Liver (tissue), 9 donors: ENCODE results near the gene BOLL. TPM values are rescaled to one million over a fixed set of nuclear protein-coding genes. Genes with fewer than 3 reads are reported as not detected.

ENCODE experiments used
- DNase-seq: peaks from one replicate; pipeline ENCODE4 v3.0.0-alpha.2; 2017; ENCODE audit warnings: low spot score
- H3K27ac ChIP-seq, 2 donors: one replicate each; pipeline ENCODE4 v1.7.0; 2013; ENCODE audit warnings: inconsistent platforms in 2 of 2, low read length in 2 of 2, control low read depth in 1 of 2, low read depth in 1 of 2, mild to moderate bottlenecking in 1 of 2
- H3K27me3 ChIP-seq, 4 donors: one replicate each; pipeline versions ENCODE4 v1.6.1 to v1.7.0; 2013; ENCODE audit warnings: low read length in 3 of 4, inconsistent platforms in 1 of 4, mild to moderate bottlenecking in 1 of 4, moderate library complexity in 1 of 4; ENCODE audit not compliant: control insufficient read depth in 4 of 4, insufficient read depth in 4 of 4
- H3K36me3 ChIP-seq, 4 donors: one replicate each; pipeline versions ENCODE4 v1.6.1 to v1.7.0; 2013; ENCODE audit warnings: low read length in 3 of 4, mild to moderate bottlenecking in 3 of 4, low read depth in 1 of 4, moderate library complexity in 1 of 4; ENCODE audit not compliant: control insufficient read depth in 4 of 4, insufficient read depth in 3 of 4
- H3K4me1 ChIP-seq, 4 donors: one replicate each; pipeline versions ENCODE4 v1.6.1 to v1.7.0; 2013; ENCODE audit warnings: low read length in 3 of 4, mild to moderate bottlenecking in 3 of 4, moderate library complexity in 1 of 4; ENCODE audit not compliant: control insufficient read depth in 4 of 4, insufficient read depth in 4 of 4
- H3K4me3 ChIP-seq, 3 donors: one replicate each; pipeline versions ENCODE4 v1.6.1 to v1.7.0; 2013; ENCODE audit warnings: low read length in 3 of 3, control low read depth in 1 of 3, low read depth in 1 of 3, mild to moderate bottlenecking in 1 of 3
- H3K9ac ChIP-seq, 2 donors: one replicate each; pipeline ENCODE4 v1.7.0; 2013; ENCODE audit warnings: low read length in 2 of 2, mild to moderate bottlenecking in 2 of 2, moderate library complexity in 2 of 2, control low read depth in 1 of 2, low read depth in 1 of 2
- H3K9me3 ChIP-seq, 4 donors: one replicate each; pipeline versions ENCODE4 v1.6.1 to v1.7.0; 2013; ENCODE audit warnings: low read length in 3 of 4; ENCODE audit not compliant: control insufficient read depth in 4 of 4
- EGR1 ChIP-seq, 2 donors: IDR thresholded peaks; 2 replicates each; pipeline ENCODE4 v1.6.1; 2016 to 2018; ENCODE audit warnings: antibody characterized with exemption in 2 of 2, low read depth in 2 of 2
- FOXA1 ChIP-seq: IDR thresholded peaks from 2 replicates; pipeline ENCODE4 v1.6.1; 2016; ENCODE audit warnings: antibody characterized with exemption
- FOXA2 ChIP-seq: IDR thresholded peaks from 2 replicates; pipeline ENCODE4 v1.6.1; 2016; ENCODE audit warnings: antibody characterized with exemption
- GABPA ChIP-seq, 2 donors: IDR thresholded peaks in 1 of 2; conservative IDR thresholded peaks in 1 of 2; 2 replicates each; pipeline ENCODE4 v1.6.1; 2016; ENCODE audit warnings: antibody characterized with exemption in 2 of 2, mild to moderate bottlenecking in 1 of 2, moderate library complexity in 1 of 2
- HNF4A ChIP-seq, 2 donors: conservative IDR thresholded peaks; 2 replicates each; pipeline ENCODE4 v1.6.1; 2016; ENCODE audit warnings: antibody characterized with exemption in 2 of 2, mild to moderate bottlenecking in 2 of 2
- HNF4G ChIP-seq: IDR thresholded peaks from 2 replicates; pipeline ENCODE4 v1.6.1; 2016; ENCODE audit warnings: antibody characterized with exemption
- JUND ChIP-seq, 2 donors: IDR thresholded peaks; 2 replicates each; pipeline ENCODE4 v1.6.1; 2016; ENCODE audit warnings: antibody characterized with exemption in 2 of 2
- NR2F2 ChIP-seq: IDR thresholded peaks from 2 replicates; pipeline ENCODE4 v1.6.1; 2016; ENCODE audit warnings: antibody characterized with exemption
- RAD21 ChIP-seq, 2 donors: IDR thresholded peaks; 2 replicates each; pipeline ENCODE4 v1.6.1; 2016; ENCODE audit warnings: antibody characterized with exemption in 2 of 2, mild to moderate bottlenecking in 2 of 2
- REST ChIP-seq: IDR thresholded peaks from 2 replicates; pipeline ENCODE4 v1.6.1; 2016; ENCODE audit warnings: antibody characterized with exemption, mild to moderate bottlenecking
- RXRA ChIP-seq, 2 donors: IDR thresholded peaks; 2 replicates each; pipeline ENCODE4 v1.6.1; 2017 to 2018; ENCODE audit warnings: antibody characterized with exemption in 2 of 2, mild to moderate bottlenecking in 1 of 2
- SP1 ChIP-seq: IDR thresholded peaks from 2 replicates; pipeline ENCODE4 v1.6.1; 2018; ENCODE audit warnings: antibody characterized with exemption, mild to moderate bottlenecking
- TAF1 ChIP-seq: conservative IDR thresholded peaks from 2 replicates; pipeline ENCODE4 v1.6.1; 2016; ENCODE audit warnings: antibody characterized with exemption, mild to moderate bottlenecking
- YY1 ChIP-seq: IDR thresholded peaks from 2 replicates; pipeline ENCODE4 v1.6.1; 2016; ENCODE audit warnings: antibody characterized with exemption, mild to moderate bottlenecking
- ZBTB33 ChIP-seq: IDR thresholded peaks from 2 replicates; pipeline ENCODE4 v1.6.1; 2016; ENCODE audit warnings: antibody characterized with exemption
- WGBS: extraction: QIAGEN DNeasy Blood & Tissue Kit; methylation state at CpG from one replicate; pipeline ENCODE4 v1.1.7; 2013; 5-methylcytosine and 5-hydroxymethylcytosine counted together
- polyA plus RNA-seq, 2 donors: library from polyadenylated mRNA; stranded (reverse) in 1 of 2; unstranded in 1 of 2; fragments of 200-250 nt in 1 of 2; fragments of >200 nt in 1 of 2; fragmentation: Nextera tagmentation in 1 of 2; extraction: Ambion mirVana in 1 of 2; gene quantifications; one replicate each; pipeline versions ENCODE4 v1.2.1 to v1.2.3, GENCODE V29; 2013 to 2015
- total RNA-seq, 2 donors: library from RNA; depleted of rRNA; stranded (reverse); fragments of >200 nt; gene quantifications; one replicate each; pipeline ENCODE4 v1.2.3, GENCODE V29; 2014
- TF ChIP-seq, protein P1 (sequence below): IDR thresholded peaks from 2 replicates; pipeline ENCODE4 v1.6.1; 2016; ENCODE audit warnings: antibody characterized with exemption
- TF ChIP-seq, protein P2 (sequence below): IDR thresholded peaks from 2 replicates; pipeline ENCODE4 v1.6.1; 2016; ENCODE audit warnings: antibody characterized with exemption
- TF ChIP-seq, protein P3 (sequence below): fragments of 150-350 bp; IDR thresholded peaks from 2 replicates; pipeline ENCODE4 v1.5.1; 2017; ENCODE audit warnings: improper control_type of control experiment, low read depth, low read length; ENCODE audit not compliant: missing input control
- donor health status: healthy.
- donor health status: healthy.
- donor health status: healthy.
- donor health status: healthy.
- donor health status: healthy.

Gene BOLL
- total and polyA plus RNA-seq, 4 donors, result not detected

- TF ChIP-seq RXRA (IDR thresholded peaks at IDR 0.05) (no peak), FOXA1 (no peak), REST (peak; percentile 8), EGR1 (IDR thresholded peaks at IDR 0.05; ENCODE audit: low read depth in 2 of 2) (no peak), RAD21 (IDR thresholded peaks at IDR 0.05) (no peak)
- no peak overlapping the region for H3K27ac ChIP-seq
- H3K9ac ChIP-seq, result no peak overlapping the region
- H3K36me3 ChIP-seq, result no peaks in the 10 kb centered on the region
- peaks cover 0 to 5% (median 0%) of the 10 kb centered on the region in 4 donors for H3K27me3 ChIP-seq
- DNase-seq, result no peak
- peak overlapping the region; percentile 29 to 60 (median 33) for H3K4me3 ChIP-seq
- 1% methylated on average over 92 of the region's 92 CpGs for WGBS
- H3K9me3 ChIP-seq, result no peaks in the 10 kb centered on the region
- peaks cover 7 to 15% (median 11%) of the 10 kb centered on the region in 4 donors for H3K4me1 ChIP-seq
Observed at GRCh38 chr2:197804758-197805714, 19.9 kb upstream of the BOLL start.

GRCh38 chr2:197804049-197804757 lies 19.1 kb upstream of the BOLL start, which contains the start of gene PLCL1:
Gene PLCL1 (plus strand): TSS chr2:197804593.
- no peak for TF ChIP-seq HNF4G
- no peak for TF ChIP-seq FOXA1
- TF ChIP-seq, protein P1, sequence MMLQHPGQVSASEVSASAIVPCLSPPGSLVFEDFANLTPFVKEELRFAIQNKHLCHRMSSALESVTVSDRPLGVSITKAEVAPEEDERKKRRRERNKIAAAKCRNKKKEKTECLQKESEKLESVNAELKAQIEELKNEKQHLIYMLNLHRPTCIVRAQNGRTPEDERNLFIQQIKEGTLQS, result no peak
- TF ChIP-seq GABPA (IDR thresholded peaks at IDR 0.05 in 1 of 2, conservative IDR thresholded peaks at IDR 0.05 in 1 of 2), result no peak
- TF ChIP-seq ZBTB33, result peak; percentile 80
- peak in 1 of 2 donors; percentile 6 for TF ChIP-seq HNF4A (conservative IDR thresholded peaks at IDR 0.05)
- TF ChIP-seq NR2F2, result no peak
- TF ChIP-seq TAF1, result no peak
- TF ChIP-seq, protein P2, sequence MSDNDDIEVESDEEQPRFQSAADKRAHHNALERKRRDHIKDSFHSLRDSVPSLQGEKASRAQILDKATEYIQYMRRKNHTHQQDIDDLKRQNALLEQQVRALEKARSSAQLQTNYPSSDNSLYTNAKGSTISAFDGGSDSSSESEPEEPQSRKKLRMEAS, result peak; percentile 28
- TF ChIP-seq FOXA2, result no peak
- no peak for TF ChIP-seq YY1
- no peak for TF ChIP-seq EGR1 (IDR thresholded peaks at IDR 0.05; ENCODE audit: low read depth in 2 of 2)
- TF ChIP-seq REST, result peak; percentile 34
- TF ChIP-seq, protein P3, sequence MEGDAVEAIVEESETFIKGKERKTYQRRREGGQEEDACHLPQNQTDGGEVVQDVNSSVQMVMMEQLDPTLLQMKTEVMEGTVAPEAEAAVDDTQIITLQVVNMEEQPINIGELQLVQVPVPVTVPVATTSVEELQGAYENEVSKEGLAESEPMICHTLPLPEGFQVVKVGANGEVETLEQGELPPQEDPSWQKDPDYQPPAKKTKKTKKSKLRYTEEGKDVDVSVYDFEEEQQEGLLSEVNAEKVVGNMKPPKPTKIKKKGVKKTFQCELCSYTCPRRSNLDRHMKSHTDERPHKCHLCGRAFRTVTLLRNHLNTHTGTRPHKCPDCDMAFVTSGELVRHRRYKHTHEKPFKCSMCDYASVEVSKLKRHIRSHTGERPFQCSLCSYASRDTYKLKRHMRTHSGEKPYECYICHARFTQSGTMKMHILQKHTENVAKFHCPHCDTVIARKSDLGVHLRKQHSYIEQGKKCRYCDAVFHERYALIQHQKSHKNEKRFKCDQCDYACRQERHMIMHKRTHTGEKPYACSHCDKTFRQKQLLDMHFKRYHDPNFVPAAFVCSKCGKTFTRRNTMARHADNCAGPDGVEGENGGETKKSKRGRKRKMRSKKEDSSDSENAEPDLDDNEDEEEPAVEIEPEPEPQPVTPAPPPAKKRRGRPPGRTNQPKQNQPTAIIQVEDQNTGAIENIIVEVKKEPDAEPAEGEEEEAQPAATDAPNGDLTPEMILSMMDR, result peak; percentile 15
- peak in 1 of 2 donors; percentile 13 for TF ChIP-seq RXRA (IDR thresholded peaks at IDR 0.05)
- TF ChIP-seq SP1, result peak; percentile 84
- peak in 1 of 2 donors; percentile 59 for TF ChIP-seq JUND (IDR thresholded peaks at IDR 0.05)
- no peak for TF ChIP-seq RAD21 (IDR thresholded peaks at IDR 0.05)
- DNase-seq, result peak; percentile 78
- H3K4me1 ChIP-seq, result peaks cover 7 to 15% (median 11%) of the 10 kb centered on the region in 4 donors
- peak within 1 kb of the TSS; percentile 29 to 60 (median 33) for H3K4me3 ChIP-seq
- H3K9ac ChIP-seq, result peak within 1 kb of the TSS in 1 of 2 donors; percentile 47
- H3K27me3 ChIP-seq, result peaks cover 0 to 8% (median 0%) of the 10 kb centered on the region in 4 donors
- no peaks in the 10 kb centered on the region for H3K36me3 ChIP-seq
- WGBS, result under 1% methylated on average over 50 of the region's 50 CpGs
- H3K27ac ChIP-seq, result no peak within 1 kb of the TSS
- H3K9me3 ChIP-seq, result no peaks in the 10 kb centered on the region
